B cell (primary cell): ENCODE results near the gene AUTS2. TPM values are rescaled to one million over a fixed set of nuclear protein-coding genes. Genes with fewer than 3 reads are reported as not detected.
"Not testable (repeated sequence)": the region's sequence is repeated elsewhere in the genome, so short reads cannot be mapped to it uniquely, and the experiment has no call there.

Source experiments
- ATAC-seq: fragments of 200-7000 bp; cut with Tn5 transposase; one replicate; pipeline ENCODE4 v1.10.0; 2021; ENCODE audit warnings: low read depth, mild to moderate bottlenecking, moderate number of reproducible peaks, moderate library complexity
- CTCF ChIA-PET: fragments of 350-600 bp; sonication (Branson Sonifier 250); formaldehyde crosslinking; loops from one replicate; lab custom pipeline; 2021; ENCODE audit warnings: antibody characterized with exemption, inconsistent platforms; lab: Charles Lee
- POLR2A ChIA-PET: fragments of 350-600 bp; sonication (Branson Sonifier 250); formaldehyde crosslinking; loops from one replicate; lab custom pipeline; 2021; ENCODE audit warnings: antibody characterized with exemption; lab: Charles Lee
- DNase-seq: peaks from one replicate; pipeline ENCODE4 v3.0.0; 2013
- H2AFZ ChIP-seq: 2 replicates; pipeline ENCODE4 v1.6.1; 2012; ENCODE audit warnings: mild to moderate bottlenecking, low read depth, low read length; ENCODE audit not compliant: insufficient read depth, poor library complexity, severe bottlenecking
- H3K27ac ChIP-seq, 2 donors: 1 replicate in 1 of 2; 2 replicates in 1 of 2; pipeline ENCODE4 v1.5.1; 2012 to 2013; ENCODE audit warnings: low read length in 2 of 2, mild to moderate bottlenecking in 2 of 2, moderate library complexity in 1 of 2
- H3K27me3 ChIP-seq, 4 experiments: fragments of 200-600 bp in 1 of 4; sonication (generic) in 1 of 4; replicated peaks in 1 of 4; 1 replicate in 2 of 4; 2 replicates in 2 of 4; pipeline versions ENCODE4 v1.6.1 to v1.7.0; 2013 to 2016; ENCODE audit warnings: low read length in 3 of 4, mild to moderate bottlenecking in 2 of 4, mixed read lengths in 1 of 4, moderate library complexity in 1 of 4; ENCODE audit not compliant: insufficient read depth in 4 of 4, control insufficient read depth in 3 of 4; ENCODE audit errors: control extremely low read depth in 1 of 4
- H3K36me3 ChIP-seq, 2 experiments: replicated peaks in 1 of 2; 1 replicate in 1 of 2; 2 replicates in 1 of 2; pipeline versions ENCODE4 v1.6.1 to v1.7.1; 2013; ENCODE audit warnings: low read length in 1 of 2; ENCODE audit not compliant: insufficient read depth in 2 of 2, control insufficient read depth in 1 of 2; ENCODE audit errors: control extremely low read depth in 1 of 2, extremely low read depth in 1 of 2
- H3K4me1 ChIP-seq, 2 donors: fragments of 200-600 bp in 1 of 2; sonication (generic) in 1 of 2; 1 replicate in 1 of 2; 2 replicates in 1 of 2; pipeline versions ENCODE4 v1.5.1 to v1.6.1; 2013 to 2017; ENCODE audit warnings: low read length in 2 of 2; ENCODE audit not compliant: control insufficient read depth in 2 of 2, insufficient read depth in 2 of 2
- H3K4me2 ChIP-seq: replicated peaks from 2 replicates; pipeline ENCODE3; 2012; ENCODE audit warnings: mild to moderate bottlenecking, low read depth, low read length; ENCODE audit not compliant: poor library complexity, severe bottlenecking
- H3K4me3 ChIP-seq, 5 experiments: fragments of 200-600 bp in 1 of 5; sonication (generic) in 1 of 5; 1 replicate in 3 of 5; 2 replicates in 2 of 5; pipeline versions ENCODE4 v1.5.1 to v1.7.0; 2011 to 2016; ENCODE audit warnings: low read length in 4 of 5, mild to moderate bottlenecking in 4 of 5, low read depth in 2 of 5, control low read depth in 1 of 5, moderate library complexity in 1 of 5; ENCODE audit not compliant: insufficient read depth in 1 of 5; ENCODE audit errors: control extremely low read depth in 1 of 5, extremely low read depth in 1 of 5
- H3K79me2 ChIP-seq: fragments of 200-600 bp; sonication (generic); one replicate; pipeline ENCODE4 v1.6.0; 2016; ENCODE audit warnings: low read length; ENCODE audit not compliant: control insufficient read depth, insufficient read depth
- H3K9ac ChIP-seq: fragments of 200-600 bp; sonication (generic); 2 replicates; pipeline ENCODE4 v1.6.1; 2017; ENCODE audit warnings: mild to moderate bottlenecking, low read length, moderate library complexity
- H3K9me3 ChIP-seq, 3 donors: one replicate each; pipeline versions ENCODE4 v1.6.1 to v1.7.1; 2013; ENCODE audit warnings: low read length in 2 of 3; ENCODE audit not compliant: control insufficient read depth in 2 of 3, insufficient read depth in 1 of 3; ENCODE audit errors: control extremely low read depth in 1 of 3
- H4K20me1 ChIP-seq: 2 replicates; pipeline ENCODE4 v1.6.0; 2012; ENCODE audit warnings: mild to moderate bottlenecking, low read length; ENCODE audit not compliant: insufficient read depth, control insufficient read depth, poor library complexity, severe bottlenecking
- H3K27ac Mint-ChIP-seq: one replicate; pipeline ENCODE4 v1.8.0; 2021; ENCODE audit warnings: mixed read lengths
- H3K27me3 Mint-ChIP-seq: one replicate; pipeline ENCODE4 v1.8.0; 2021; ENCODE audit warnings: mixed read lengths
- H3K4me1 Mint-ChIP-seq: one replicate; pipeline ENCODE4 v1.8.0; 2021; ENCODE audit warnings: mixed read lengths
- H3K4me3 Mint-ChIP-seq: one replicate; pipeline ENCODE4 v1.8.0; 2021; ENCODE audit warnings: mixed read lengths
- H3K9me3 Mint-ChIP-seq: one replicate; pipeline ENCODE4 v1.8.0; 2022; ENCODE audit warnings: mixed read lengths; ENCODE audit not compliant: insufficient read depth
- CTCF ChIP-seq: fragments of 200-600 bp; IDR thresholded peaks from one replicate; pipeline ENCODE4 v1.8.0; 2022; ENCODE audit warnings: antibody characterized with exemption, mild to moderate bottlenecking
- EZH2 ChIP-seq: IDR thresholded peaks from 2 replicates; pipeline ENCODE4 v1.6.1; 2012; ENCODE audit warnings: borderline replicate concordance, low read depth, mild to moderate bottlenecking, moderate library complexity, low read length; ENCODE audit not compliant: insufficient read depth, poor library complexity, severe bottlenecking
- WGBS: methylation state at CpG from one replicate; pipeline ENCODE4 v1.1.5; 2013; ENCODE audit warnings: missing lambda C conversion rate; ENCODE audit not compliant: insufficient coverage; 5-methylcytosine and 5-hydroxymethylcytosine counted together
- intact Hi-C: fragments of 100-400 bp; cut with micrococcal nuclease; formaldehyde crosslinking; loops from one replicate; pipeline ENCODE4 v1.10.0; 2022
- polyA plus RNA-seq: library from polyadenylated mRNA; depleted of rRNA; stranded (reverse); fragments of >200 nt; gene quantifications from 2 replicates; pipeline ENCODE4 v1.2.3, GENCODE V29; 2012
- total RNA-seq, 2 donors: library from RNA; stranded (reverse); fragments of 120-200 nt in 1 of 2; gene quantifications; 1 replicate in 1 of 2; 2 replicates in 1 of 2; pipeline versions ENCODE4 v1.2.3 to v1.2.4, GENCODE V29; 2013 to 2022

The AUTS2 gene
- total and polyA plus RNA-seq, 2 donors (not counting 1 experiment from before 2014, with no cell fraction given), result 22.3 to 35.0 TPM

- no peak overlapping the region for H3K4me3 ChIP-seq
- Mint-ChIP-seq H3K4me1 (peaks cover 3% of the 10 kb centered on the region), H3K27ac (no peak overlapping the region), H3K4me3 (no peak overlapping the region), H3K27me3 (no peaks in the 10 kb centered on the region), H3K9me3 (peaks cover 5% of the 10 kb centered on the region)
- no peak for TF ChIP-seq CTCF
- no peak for TF ChIP-seq EZH2
- ATAC-seq (no peak), DNase-seq (no peak)
- ChIA-PET POLR2A (no interaction called here), CTCF (no interaction called here)
- no peaks in the 10 kb centered on the region for H3K27me3 ChIP-seq
- H3K4me2 ChIP-seq, result no peak overlapping the region
- intact Hi-C loops, result no loop called here
- H3K9me3 ChIP-seq, result no peaks in the 10 kb centered on the region
- 85% methylated on average over 12 of the region's 13 CpGs for WGBS
- H3K4me1 ChIP-seq, result no peaks in the 10 kb centered on the region
- H3K79me2 ChIP-seq, result no peaks in the 10 kb centered on the region
- H3K27ac ChIP-seq, result no peak overlapping the region
- H3K9ac ChIP-seq, result no peak overlapping the region
- H3K36me3 ChIP-seq, result no peaks in the 10 kb centered on the region
- H2AFZ ChIP-seq, result no peak overlapping the region
- no peaks in the 10 kb centered on the region for H4K20me1 ChIP-seq
Measured at GRCh38 chr7:70728872-70729552, 1130.7 kb downstream of the AUTS2 start.

GRCh38 chr7:70729553-70730157, 1131.4 kb downstream of the AUTS2 start:
- H3K27ac ChIP-seq, ATAC-seq, intact Hi-C loops, CTCF ChIA-PET, H3K4me1 Mint-ChIP-seq, H3K9me3 ChIP-seq, H3K27ac Mint-ChIP-seq, DNase-seq, H3K9ac ChIP-seq, H4K20me1 ChIP-seq, H3K27me3 ChIP-seq, H3K79me2 ChIP-seq, H3K27me3 Mint-ChIP-seq, H3K4me3 Mint-ChIP-seq, H2AFZ ChIP-seq, H3K4me3 ChIP-seq, H3K4me1 ChIP-seq, H3K9me3 Mint-ChIP-seq, H3K4me2 ChIP-seq, H3K36me3 ChIP-seq, POLR2A ChIA-PET: not testable (repeated sequence)
- WGBS, result 93% methylated on average over 12 of the region's 13 CpGs
